ENCODE results near the gene LBP. TPM values are rescaled to one million over a fixed set of nuclear protein-coding genes. Genes with fewer than 3 reads are reported as not detected.
A peak's percentile ranks its signal among the peaks of the same experiment; 100 is the strongest.

Gene LBP
- 1.8 and 2.9 TPM in 2 replicates for total RNA-seq

GRCh38 chr20:38346247-38346651 lies at the start of gene LBP:
LBP (plus strand) TSS chr20:38346482; CDS start chr20:38346517, 35 bp downstream.
- no peaks in the 10 kb centered on the region for H3K36me3 ChIP-seq (ENCODE audit: insufficient read depth, low read length)
- no peaks in the 10 kb centered on the region for H4K20me1 ChIP-seq (ENCODE audit: insufficient read depth, low read length)
- H3K27me3 ChIP-seq (ENCODE audit: insufficient read depth, low read length): peaks cover 16% of the 10 kb centered on the region
- H3K4me3 ChIP-seq (ENCODE audit: insufficient read depth, low read length): no peak within 1 kb of the TSS
- no peak within 1 kb of the TSS for H2AFZ ChIP-seq (ENCODE audit: low read length)
- DNase-seq (ENCODE audit: insufficient read length, low spot score, missing footprints): no peak
- no peak within 1 kb of the TSS for H3K4me2 ChIP-seq (ENCODE audit: insufficient read depth, low read length)
- H3K27ac ChIP-seq (ENCODE audit: low read depth, low read length): no peak within 1 kb of the TSS
- no peaks in the 10 kb centered on the region for H3K4me1 ChIP-seq (ENCODE audit: insufficient read depth, low read length)
- no peaks in the 10 kb centered on the region for H3K79me2 ChIP-seq (ENCODE audit: insufficient read depth, low read length)
- TF ChIP-seq, protein P1, sequence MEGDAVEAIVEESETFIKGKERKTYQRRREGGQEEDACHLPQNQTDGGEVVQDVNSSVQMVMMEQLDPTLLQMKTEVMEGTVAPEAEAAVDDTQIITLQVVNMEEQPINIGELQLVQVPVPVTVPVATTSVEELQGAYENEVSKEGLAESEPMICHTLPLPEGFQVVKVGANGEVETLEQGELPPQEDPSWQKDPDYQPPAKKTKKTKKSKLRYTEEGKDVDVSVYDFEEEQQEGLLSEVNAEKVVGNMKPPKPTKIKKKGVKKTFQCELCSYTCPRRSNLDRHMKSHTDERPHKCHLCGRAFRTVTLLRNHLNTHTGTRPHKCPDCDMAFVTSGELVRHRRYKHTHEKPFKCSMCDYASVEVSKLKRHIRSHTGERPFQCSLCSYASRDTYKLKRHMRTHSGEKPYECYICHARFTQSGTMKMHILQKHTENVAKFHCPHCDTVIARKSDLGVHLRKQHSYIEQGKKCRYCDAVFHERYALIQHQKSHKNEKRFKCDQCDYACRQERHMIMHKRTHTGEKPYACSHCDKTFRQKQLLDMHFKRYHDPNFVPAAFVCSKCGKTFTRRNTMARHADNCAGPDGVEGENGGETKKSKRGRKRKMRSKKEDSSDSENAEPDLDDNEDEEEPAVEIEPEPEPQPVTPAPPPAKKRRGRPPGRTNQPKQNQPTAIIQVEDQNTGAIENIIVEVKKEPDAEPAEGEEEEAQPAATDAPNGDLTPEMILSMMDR (IDR thresholded peaks at IDR 0.05; ENCODE audit: extremely low read depth, low read depth, low read length): no peak
- no peaks in the 10 kb centered on the region for H3K9me3 ChIP-seq (ENCODE audit: low read depth, low read length)

DNA sequence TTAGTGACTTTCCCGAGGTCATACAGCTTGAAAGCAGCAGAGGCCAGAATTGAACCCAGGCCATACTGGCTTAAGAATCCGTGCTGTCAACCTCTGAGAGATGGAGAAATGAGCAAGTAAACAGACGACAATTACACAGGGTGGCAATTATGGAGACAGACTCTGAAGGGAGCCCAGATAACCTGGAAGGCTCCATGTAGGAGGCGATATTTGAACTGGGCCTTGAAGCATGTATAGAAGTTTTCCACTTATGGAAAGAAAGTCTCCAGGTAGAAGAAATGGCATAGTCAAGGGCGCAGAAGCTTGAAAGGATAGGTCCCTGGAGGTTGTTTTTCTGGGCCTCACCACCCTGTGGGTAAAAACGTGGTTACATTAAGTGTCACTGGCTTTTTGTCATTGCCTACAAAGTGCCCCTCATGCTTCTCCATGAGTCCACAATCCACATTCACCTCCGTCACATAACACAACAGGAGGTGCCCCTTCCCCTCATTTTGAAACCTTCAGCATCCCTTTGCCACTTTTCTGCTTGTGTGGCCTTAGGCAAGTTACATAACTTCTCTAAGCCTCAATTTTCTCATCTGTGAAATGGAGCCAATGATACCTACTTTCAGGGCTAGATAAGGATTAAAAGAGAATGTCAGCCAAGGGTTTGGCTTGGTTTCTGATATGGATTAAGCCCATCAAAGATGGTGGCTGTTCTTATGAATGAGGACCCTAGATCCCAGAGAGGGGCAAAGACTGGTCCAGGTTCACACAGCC lies 48.2 kb upstream of the LBP start:
- H4K20me1 ChIP-seq (ENCODE audit: insufficient read depth, low read length): no peaks in the 10 kb centered on the region
- H3K27ac ChIP-seq (ENCODE audit: low read depth, low read length): peak overlapping the region; percentile 66

DNA sequence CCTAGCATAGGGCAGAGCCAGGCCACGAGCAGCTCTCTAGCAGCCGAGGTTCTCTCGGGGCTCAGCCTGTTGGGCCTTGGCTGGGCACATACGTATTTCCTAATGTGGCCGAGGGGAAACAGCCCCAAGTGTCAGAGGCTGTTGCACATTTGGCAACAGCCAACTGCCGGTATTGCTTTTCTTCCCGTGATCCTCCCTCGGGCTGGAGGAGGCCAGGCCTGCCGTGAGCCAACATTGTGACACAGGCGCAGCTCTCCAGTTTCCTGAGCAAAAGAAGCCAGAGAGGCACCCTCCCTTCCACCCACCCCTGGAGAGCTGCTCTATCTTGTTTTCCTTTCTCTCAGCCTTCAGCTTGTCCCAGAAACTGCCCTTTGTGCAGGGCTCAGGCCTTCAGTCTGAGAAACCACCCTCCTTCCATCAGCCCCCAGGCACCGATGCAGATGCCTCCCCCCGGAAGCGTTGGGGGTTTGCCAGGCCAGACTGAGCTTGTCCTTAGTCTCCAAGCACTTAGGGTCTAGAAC lies 47.5 kb upstream of the LBP start:
- H2AFZ ChIP-seq (ENCODE audit: low read length): peak overlapping the region; percentile 97
- TF ChIP-seq, protein P1 (IDR thresholded peaks at IDR 0.05; ENCODE audit: extremely low read depth, low read depth, low read length): no peak
- peak; percentile 88 for DNase-seq (ENCODE audit: insufficient read length, low spot score, missing footprints)
- peak overlapping the region; percentile 66 for H3K27ac ChIP-seq (ENCODE audit: low read depth, low read length)
- H3K4me2 ChIP-seq (ENCODE audit: insufficient read depth, low read length): peak overlapping the region; percentile 34
- no peaks in the 10 kb centered on the region for H3K9me3 ChIP-seq (ENCODE audit: low read depth, low read length)
- H3K79me2 ChIP-seq (ENCODE audit: insufficient read depth, low read length): no peaks in the 10 kb centered on the region
- no peak overlapping the region for H3K4me3 ChIP-seq (ENCODE audit: insufficient read depth, low read length)
- no peaks in the 10 kb centered on the region for H4K20me1 ChIP-seq (ENCODE audit: insufficient read depth, low read length)
- H3K36me3 ChIP-seq (ENCODE audit: insufficient read depth, low read length): no peaks in the 10 kb centered on the region
- H3K27me3 ChIP-seq (ENCODE audit: insufficient read depth, low read length): no peaks in the 10 kb centered on the region
- peaks cover 15% of the 10 kb centered on the region for H3K4me1 ChIP-seq (ENCODE audit: insufficient read depth, low read length)

More for the DNA sequence above, 48.2 kb upstream of the LBP start:
- Histone ChIP-seq H3K4me1 (ENCODE audit: insufficient read depth, low read length) (peaks cover 10% of the 10 kb centered on the region), H3K79me2 (ENCODE audit: insufficient read depth, low read length) (no peaks in the 10 kb centered on the region), H3K4me3 (ENCODE audit: insufficient read depth, low read length) (no peak overlapping the region), H3K4me2 (ENCODE audit: insufficient read depth, low read length) (peak overlapping the region; percentile 34), H3K36me3 (ENCODE audit: insufficient read depth, low read length) (no peaks in the 10 kb centered on the region), H3K9me3 (ENCODE audit: low read depth, low read length) (no peaks in the 10 kb centered on the region), H3K27me3 (ENCODE audit: insufficient read depth, low read length) (no peaks in the 10 kb centered on the region), H2AFZ (ENCODE audit: low read length) (peak overlapping the region; percentile 97)
- DNase-seq (ENCODE audit: insufficient read length, low spot score, missing footprints): peak; percentile 41
- TF ChIP-seq, protein P1 (IDR thresholded peaks at IDR 0.05; ENCODE audit: extremely low read depth, low read depth, low read length): no peak

GRCh38 chr20:38299963-38300362 lies 46.3 kb upstream of the LBP start:
- Histone ChIP-seq H3K27ac (ENCODE audit: low read depth, low read length) (no peak overlapping the region), H3K27me3 (ENCODE audit: insufficient read depth, low read length) (no peaks in the 10 kb centered on the region), H4K20me1 (ENCODE audit: insufficient read depth, low read length) (no peaks in the 10 kb centered on the region), H3K9me3 (ENCODE audit: low read depth, low read length) (no peaks in the 10 kb centered on the region), H3K4me2 (ENCODE audit: insufficient read depth, low read length) (no peak overlapping the region), H2AFZ (ENCODE audit: low read length) (no peak overlapping the region), H3K36me3 (ENCODE audit: insufficient read depth, low read length) (no peaks in the 10 kb centered on the region), H3K4me1 (ENCODE audit: insufficient read depth, low read length) (peaks cover 23% of the 10 kb centered on the region), H3K4me3 (ENCODE audit: insufficient read depth, low read length) (no peak overlapping the region), H3K79me2 (ENCODE audit: insufficient read depth, low read length) (no peaks in the 10 kb centered on the region)
- TF ChIP-seq, protein P1 (IDR thresholded peaks at IDR 0.05; ENCODE audit: extremely low read depth, low read depth, low read length): no peak
- DNase-seq (ENCODE audit: insufficient read length, low spot score, missing footprints): no peak

Measured in osteoblast (primary cell).